Measurements from ENCODE around the gene CHSY3. TPM values are rescaled to one million over a fixed set of nuclear protein-coding genes. Genes with fewer than 3 reads are reported as not detected.

Gene CHSY3
- polyA plus RNA-seq, 3 donors: not detected

DNA sequence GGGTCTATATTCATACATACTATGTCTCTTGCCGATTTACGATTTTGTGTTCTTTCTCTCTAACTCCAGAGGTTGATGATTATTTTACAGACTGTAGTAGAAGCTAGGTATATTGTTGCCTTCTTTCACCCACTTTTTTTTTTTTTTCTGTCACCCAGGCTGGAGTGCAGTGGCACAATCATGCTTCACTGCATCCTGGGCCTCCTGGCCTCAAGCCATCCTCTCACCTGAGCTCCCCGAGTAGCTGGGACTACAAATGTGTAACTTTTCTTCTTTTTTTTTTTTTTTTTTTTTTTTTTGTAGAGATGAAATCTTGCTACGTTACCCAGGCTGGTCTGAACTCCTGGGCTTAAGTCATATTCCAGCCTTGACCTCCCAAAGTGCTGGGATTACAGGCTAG, 96.2 kb downstream of the CHSY3 start:
- no peak overlapping the region for H3K27ac ChIP-seq (ENCODE audit: low read depth in 1 of 2, low read length in 2 of 2)
- Mint-ChIP-seq H3K4me3 (no peak overlapping the region), H3K27me3 (ENCODE audit: low read depth in 3 of 3) (peaks cover 0 to 5% (median 0%) of the 10 kb centered on the region in 3 donors), H3K36me3 (no peaks in the 10 kb centered on the region), H3K9me3 (peaks cover 0 to 8% (median 3%) of the 10 kb centered on the region in 7 donors), H3K27ac (no peak overlapping the region), H3K4me1 (no peaks in the 10 kb centered on the region)
- no peaks in the 10 kb centered on the region for H3K27me3 ChIP-seq (ENCODE audit: control insufficient read depth in 2 of 2, insufficient read depth in 2 of 2, low read length in 2 of 2)
- no peak overlapping the region for H3K4me3 ChIP-seq (replicated peaks in 1 of 3; ENCODE audit: low read depth in 2 of 3, low read length in 3 of 3)
- WGBS (ENCODE audit: insufficient coverage): 60% methylated on average over 1 of the region's 4 CpGs
- H3K79me2 ChIP-seq (ENCODE audit: insufficient read depth, low read length): no peaks in the 10 kb centered on the region
- no peak for DNase-seq
- H2AFZ ChIP-seq (ENCODE audit: insufficient read depth, low read depth, low read length, poor library complexity, severe bottlenecking): no peak overlapping the region
- H4K20me1 ChIP-seq (ENCODE audit: insufficient read depth, low read length): no peaks in the 10 kb centered on the region
- no peak overlapping the region for H3K9ac ChIP-seq (ENCODE audit: insufficient read depth, low read length, poor library complexity, severe bottlenecking)
- H3K36me3 ChIP-seq (replicated peaks in 1 of 2; ENCODE audit: control insufficient read depth in 1 of 2, insufficient read depth in 2 of 2, low read length in 2 of 2): no peaks in the 10 kb centered on the region
- H3K9me3 ChIP-seq (replicated peaks in 1 of 2; ENCODE audit: control insufficient read depth in 1 of 2, insufficient read depth in 1 of 2, low read length in 2 of 2): peaks cover 0 to 8% of the 10 kb centered on the region in 2 donors
- intact Hi-C loops (cut with micrococcal nuclease): no loop called here
- no peaks in the 10 kb centered on the region for H3K4me1 ChIP-seq (ENCODE audit: control insufficient read depth in 1 of 2, insufficient read depth in 2 of 2, low read length in 2 of 2)
- TF ChIP-seq, protein P1, sequence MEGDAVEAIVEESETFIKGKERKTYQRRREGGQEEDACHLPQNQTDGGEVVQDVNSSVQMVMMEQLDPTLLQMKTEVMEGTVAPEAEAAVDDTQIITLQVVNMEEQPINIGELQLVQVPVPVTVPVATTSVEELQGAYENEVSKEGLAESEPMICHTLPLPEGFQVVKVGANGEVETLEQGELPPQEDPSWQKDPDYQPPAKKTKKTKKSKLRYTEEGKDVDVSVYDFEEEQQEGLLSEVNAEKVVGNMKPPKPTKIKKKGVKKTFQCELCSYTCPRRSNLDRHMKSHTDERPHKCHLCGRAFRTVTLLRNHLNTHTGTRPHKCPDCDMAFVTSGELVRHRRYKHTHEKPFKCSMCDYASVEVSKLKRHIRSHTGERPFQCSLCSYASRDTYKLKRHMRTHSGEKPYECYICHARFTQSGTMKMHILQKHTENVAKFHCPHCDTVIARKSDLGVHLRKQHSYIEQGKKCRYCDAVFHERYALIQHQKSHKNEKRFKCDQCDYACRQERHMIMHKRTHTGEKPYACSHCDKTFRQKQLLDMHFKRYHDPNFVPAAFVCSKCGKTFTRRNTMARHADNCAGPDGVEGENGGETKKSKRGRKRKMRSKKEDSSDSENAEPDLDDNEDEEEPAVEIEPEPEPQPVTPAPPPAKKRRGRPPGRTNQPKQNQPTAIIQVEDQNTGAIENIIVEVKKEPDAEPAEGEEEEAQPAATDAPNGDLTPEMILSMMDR (IDR thresholded peaks at IDR 0.05): no peak
- no peak overlapping the region for H3K4me2 ChIP-seq (replicated peaks; ENCODE audit: extremely low read depth, low read length, poor library complexity, severe bottlenecking)

DNA sequence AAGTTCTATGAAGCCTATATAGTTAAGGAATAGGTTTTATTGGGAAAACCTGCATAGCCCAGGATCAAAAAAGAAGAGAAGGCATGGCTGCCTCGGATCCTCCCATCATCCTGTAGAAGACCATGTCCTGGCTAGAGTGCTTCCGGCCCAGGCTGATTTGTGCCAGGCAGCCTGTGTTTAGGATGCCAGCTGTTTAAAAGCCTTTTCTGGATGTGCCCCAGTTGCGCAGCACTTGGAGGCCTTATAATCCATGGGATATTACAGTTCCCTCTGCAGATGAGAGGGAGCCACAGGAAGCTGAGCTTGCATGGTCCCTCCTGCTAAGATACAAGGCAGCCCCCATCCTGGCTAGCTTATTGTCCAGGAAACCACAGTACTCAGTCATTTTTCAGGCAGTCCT, 97.9 kb downstream of the CHSY3 start:
- 91% methylated on average over 2 of the region's 3 CpGs for WGBS (ENCODE audit: insufficient coverage)
- no peaks in the 10 kb centered on the region for H3K36me3 Mint-ChIP-seq

More for the DNA sequence above, 97.9 kb downstream of the CHSY3 start:
- H3K27me3 Mint-ChIP-seq (ENCODE audit: low read depth in 3 of 3): peaks cover 0 to 5% (median 0%) of the 10 kb centered on the region in 3 donors
- Histone ChIP-seq H3K9ac (ENCODE audit: insufficient read depth, low read length, poor library complexity, severe bottlenecking) (no peak overlapping the region), H3K9me3 (replicated peaks in 1 of 2; ENCODE audit: control insufficient read depth in 1 of 2, insufficient read depth in 1 of 2, low read length in 2 of 2) (peaks cover under 1 to 9% of the 10 kb centered on the region in 2 donors), H2AFZ (ENCODE audit: insufficient read depth, low read depth, low read length, poor library complexity, severe bottlenecking) (no peak overlapping the region), H3K4me2 (replicated peaks; ENCODE audit: extremely low read depth, low read length, poor library complexity, severe bottlenecking) (no peak overlapping the region), H3K4me1 (ENCODE audit: control insufficient read depth in 1 of 2, insufficient read depth in 2 of 2, low read length in 2 of 2) (no peaks in the 10 kb centered on the region), H3K79me2 (ENCODE audit: insufficient read depth, low read length) (no peaks in the 10 kb centered on the region), H4K20me1 (ENCODE audit: insufficient read depth, low read length) (no peaks in the 10 kb centered on the region), H3K27me3 (ENCODE audit: control insufficient read depth in 2 of 2, insufficient read depth in 2 of 2, low read length in 2 of 2) (no peaks in the 10 kb centered on the region), H3K36me3 (replicated peaks in 1 of 2; ENCODE audit: control insufficient read depth in 1 of 2, insufficient read depth in 2 of 2, low read length in 2 of 2) (no peaks in the 10 kb centered on the region), H3K4me3 (replicated peaks in 1 of 3; ENCODE audit: low read depth in 2 of 3, low read length in 3 of 3) (no peak overlapping the region), H3K27ac (ENCODE audit: low read depth in 1 of 2, low read length in 2 of 2) (no peak overlapping the region)
- TF ChIP-seq, protein P1 (IDR thresholded peaks at IDR 0.05): no peak
- no peaks in the 10 kb centered on the region for H3K4me1 Mint-ChIP-seq
- intact Hi-C loops (cut with micrococcal nuclease): no loop called here
- no peak for DNase-seq
- H3K4me3 Mint-ChIP-seq: no peak overlapping the region
- peaks cover 0 to 10% (median 3%) of the 10 kb centered on the region in 7 donors for H3K9me3 Mint-ChIP-seq
- H3K27ac Mint-ChIP-seq: no peak overlapping the region
